GM18526 (cell line): Measurements from ENCODE around the gene DDX39B.

Experiments used
- POLR2A ChIP-seq: IDR thresholded peaks from 3 replicates; pipeline ENCODE4 v1.6.1; 2011; ENCODE audit not compliant: insufficient read length; ENCODE audit errors: extremely low read depth

The DDX39B gene

DNA sequence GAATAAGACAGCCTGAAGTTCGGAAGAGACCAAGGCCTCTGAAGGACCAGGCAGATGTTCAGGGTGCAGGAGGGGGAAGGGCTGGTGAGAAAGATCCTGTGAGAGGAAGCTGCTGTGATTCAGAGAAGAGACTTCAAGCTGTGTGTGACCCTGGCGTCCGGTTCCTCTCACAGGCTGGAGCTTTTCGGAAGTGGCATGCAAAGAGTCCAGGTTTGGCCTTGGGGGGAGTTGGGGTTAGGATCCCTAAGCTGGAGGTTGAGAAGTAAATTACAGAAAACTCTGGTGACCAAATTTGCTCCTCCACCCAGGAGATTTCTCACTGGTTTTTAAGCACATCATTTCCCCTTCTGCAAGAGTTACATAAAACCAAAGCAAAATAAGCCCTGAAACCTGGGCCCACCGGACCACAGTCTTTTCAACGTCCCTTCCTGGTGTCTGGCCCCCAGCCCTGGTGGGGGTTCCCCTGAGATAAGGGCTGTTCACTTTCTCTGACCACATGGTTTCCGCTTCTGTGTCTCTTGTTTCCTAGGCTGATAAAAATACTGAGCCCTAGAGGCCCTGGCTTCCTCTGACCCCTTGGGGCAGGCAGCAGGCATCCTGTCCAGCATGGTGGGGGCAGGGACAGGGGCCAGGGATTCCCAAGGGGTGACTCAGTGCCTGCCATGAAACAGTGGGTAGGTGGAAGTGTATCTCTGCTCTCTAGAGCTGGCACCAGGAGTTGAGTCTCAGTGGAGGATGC lies 18.3 kb upstream of the DDX39B start:
- TF ChIP-seq POLR2A: peak; percentile 1

DNA sequence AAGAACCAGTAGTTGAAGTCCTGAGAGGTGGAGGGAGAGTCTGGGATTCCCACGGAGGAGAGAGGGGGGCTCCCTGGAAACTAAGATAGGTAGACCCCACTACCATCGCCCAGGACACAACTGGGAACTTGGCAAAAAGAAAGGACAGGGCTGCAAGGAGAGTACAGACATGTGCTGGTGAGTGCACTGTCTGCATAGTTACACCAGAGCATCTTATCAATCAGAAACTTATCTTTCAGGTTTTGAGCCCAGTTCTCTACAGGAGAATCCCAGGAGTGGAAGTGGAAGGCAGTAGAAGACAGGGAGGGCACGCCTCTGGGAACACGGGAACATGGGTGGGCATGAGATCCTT lies 17.8 kb upstream of the DDX39B start:
- TF ChIP-seq POLR2A: peak; percentile 4

DNA sequence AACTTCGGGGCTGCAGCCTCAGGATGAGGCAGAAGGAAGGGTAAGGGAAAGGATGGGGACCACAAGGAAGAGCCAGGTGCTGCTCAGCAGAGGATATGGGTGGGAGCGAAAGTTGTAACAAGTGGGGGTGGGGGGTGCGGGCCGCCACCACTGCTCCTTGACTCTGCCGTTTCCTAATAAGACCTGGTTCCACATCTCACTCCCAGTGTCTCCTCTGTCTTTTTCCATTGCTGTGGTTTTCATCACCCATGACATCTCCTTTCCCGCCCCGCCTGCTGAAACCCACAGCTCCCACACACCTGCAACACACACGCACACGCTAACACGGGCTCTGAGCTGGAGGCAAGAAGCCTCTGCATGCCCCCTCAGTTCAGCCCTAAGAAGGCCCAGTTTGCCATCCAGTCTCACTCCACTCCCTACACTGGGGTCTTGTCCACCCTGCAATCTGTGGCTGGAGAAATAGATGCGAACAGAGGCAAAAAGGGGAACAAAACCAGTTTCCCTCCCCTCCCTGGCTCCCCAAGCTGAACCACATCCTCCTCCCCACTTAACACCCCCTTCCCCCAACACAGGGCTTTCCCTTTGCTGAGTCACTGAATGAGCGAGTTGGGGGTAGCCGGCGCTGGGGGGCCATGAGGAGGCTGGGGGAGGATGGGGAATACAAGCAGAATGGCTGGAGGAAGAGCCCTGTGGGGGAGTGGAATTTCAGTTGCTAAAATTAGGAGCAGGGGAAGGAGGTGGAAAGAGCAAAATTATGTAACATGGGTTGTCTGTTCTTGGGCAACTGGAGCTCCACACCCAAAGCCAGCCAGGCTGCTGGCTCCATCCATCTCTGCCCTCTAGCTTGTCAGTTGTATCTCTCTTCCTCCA lies 17.1 kb upstream of the DDX39B start:
- TF ChIP-seq POLR2A: peak; percentile 37

DNA sequence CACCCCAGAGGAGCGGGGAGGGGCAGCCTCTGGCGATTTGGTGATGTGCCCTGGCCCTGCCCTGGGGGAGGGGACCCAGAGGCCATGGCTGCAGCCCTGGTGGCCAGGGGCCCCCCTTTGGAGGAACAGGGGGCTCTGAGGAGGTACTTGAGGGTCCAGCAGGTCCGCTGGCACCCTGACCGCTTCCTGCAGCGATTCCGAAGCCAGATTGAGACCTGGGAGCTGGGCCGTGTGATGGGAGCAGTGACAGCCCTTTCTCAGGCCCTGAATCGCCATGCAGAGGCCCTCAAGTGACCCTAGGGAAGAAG lies 16.5 kb upstream of the DDX39B start:
- no peak for TF ChIP-seq POLR2A

DNA sequence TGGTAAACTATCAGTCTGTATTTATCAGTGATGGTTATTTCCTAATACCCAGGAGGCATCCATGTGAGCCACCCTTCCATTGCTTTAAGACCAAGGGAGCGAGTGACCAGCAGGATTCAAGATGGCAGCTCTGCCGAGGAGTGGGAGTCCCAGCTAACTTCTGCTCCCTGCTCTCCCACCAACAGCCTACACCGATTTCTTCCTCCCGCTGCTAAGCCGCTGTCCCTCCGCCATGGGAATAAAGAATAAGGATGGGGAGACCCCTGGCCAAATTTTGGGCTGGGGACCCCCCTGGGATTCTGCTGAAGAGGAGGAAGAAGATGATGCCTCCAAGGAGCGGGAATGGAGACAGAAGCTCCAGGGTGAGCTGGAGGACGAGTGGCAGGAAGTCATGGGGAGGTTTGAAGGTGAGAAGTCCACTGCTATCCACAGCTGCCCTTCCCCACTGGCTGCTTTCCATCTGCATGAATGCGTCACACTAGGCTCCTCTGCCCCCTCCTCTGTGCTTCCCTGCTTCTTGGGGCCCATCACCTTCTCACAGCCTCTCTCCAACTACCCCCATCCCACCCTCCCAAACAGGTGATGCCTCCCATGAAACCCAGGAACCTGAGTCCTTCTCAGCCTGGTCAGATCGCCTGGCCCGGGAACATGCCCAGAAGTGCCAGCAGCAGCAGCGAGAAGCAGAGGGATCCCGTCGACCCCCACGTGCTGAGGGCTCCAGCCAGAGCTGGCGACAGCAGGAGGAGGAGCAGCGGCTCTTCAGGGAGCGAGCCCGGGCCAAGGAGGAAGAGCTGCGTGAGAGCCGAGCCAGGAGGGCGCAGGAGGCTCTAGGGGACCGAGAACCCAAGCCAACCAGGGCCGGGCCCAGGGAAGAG lies 15.9 kb upstream of the DDX39B start:
- TF ChIP-seq POLR2A: no peak

DNA sequence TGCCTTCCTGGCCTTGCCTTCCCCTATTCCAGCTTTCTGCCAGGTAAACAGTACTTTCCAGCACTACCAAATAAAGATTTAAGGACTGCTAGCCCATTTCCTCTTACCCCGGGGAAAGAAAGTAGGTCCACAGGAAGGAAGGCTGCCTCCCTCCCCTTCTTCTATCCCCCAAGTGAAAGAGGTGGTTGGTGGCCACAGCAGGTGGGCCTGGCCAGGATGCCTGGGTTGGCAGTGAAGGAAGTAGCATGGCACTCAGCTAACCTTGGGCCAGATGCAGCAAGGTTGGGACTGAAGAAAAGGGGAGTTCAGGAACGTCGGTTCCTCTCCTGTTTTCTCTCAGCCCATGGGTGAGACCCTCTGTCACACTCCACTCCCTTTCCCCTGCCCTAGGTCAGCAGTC lies 14.5 kb upstream of the DDX39B start:
- no peak for TF ChIP-seq POLR2A

DNA sequence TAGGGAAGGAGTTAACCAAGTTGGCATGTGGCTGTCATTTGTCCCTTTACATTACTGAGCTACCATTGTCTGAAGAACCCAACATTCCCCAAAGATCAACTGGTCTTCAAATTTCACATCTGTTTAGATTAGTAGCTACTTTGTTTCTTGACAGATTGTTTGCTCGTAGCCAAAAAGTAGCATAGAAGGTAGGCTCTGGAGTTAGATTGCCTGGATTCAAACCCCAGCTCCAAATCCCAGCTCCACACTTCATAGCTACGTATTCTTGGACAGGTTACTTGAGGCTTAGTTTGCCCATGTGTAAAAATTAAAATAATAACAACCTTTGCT lies 6.7 kb upstream of the DDX39B start:
- no peak for TF ChIP-seq POLR2A

DNA sequence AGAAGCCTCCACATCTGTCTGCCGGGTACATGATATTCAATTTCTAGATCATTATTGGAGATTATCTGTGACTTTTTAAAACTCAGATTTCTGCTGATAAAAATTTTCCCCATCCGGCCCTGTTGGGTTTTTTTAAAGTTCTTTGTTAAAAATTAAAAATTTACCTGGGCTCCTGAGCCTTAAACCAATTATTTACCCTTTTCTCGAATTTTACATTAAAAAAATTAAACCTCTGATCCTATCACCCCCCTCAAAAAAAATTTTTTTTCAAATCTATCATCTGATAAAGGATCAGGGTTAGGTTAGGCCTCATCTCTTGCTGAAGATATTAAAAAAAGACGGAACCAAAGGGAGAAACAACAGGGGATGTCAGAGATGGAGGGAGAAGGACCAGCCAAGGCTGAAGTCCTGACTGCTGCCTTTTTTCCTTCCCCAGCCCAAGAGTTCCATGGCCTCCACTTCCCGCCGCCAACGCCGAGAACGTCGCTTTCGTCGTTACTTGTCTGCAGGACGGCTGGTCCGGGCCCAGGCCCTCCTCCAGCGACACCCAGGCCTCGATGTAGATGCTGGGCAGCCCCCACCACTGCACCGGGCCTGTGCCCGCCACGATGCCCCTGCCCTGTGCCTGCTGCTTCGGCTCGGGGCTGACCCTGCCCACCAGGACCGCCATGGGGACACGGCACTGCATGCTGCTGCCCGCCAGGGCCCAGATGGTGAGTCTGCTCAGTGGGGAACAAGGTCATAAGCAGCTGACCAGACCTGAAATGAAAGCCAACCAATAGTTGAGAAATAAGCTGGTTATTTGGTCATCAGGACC lies 6.1 kb upstream of the DDX39B start:
- TF ChIP-seq POLR2A: no peak

DNA sequence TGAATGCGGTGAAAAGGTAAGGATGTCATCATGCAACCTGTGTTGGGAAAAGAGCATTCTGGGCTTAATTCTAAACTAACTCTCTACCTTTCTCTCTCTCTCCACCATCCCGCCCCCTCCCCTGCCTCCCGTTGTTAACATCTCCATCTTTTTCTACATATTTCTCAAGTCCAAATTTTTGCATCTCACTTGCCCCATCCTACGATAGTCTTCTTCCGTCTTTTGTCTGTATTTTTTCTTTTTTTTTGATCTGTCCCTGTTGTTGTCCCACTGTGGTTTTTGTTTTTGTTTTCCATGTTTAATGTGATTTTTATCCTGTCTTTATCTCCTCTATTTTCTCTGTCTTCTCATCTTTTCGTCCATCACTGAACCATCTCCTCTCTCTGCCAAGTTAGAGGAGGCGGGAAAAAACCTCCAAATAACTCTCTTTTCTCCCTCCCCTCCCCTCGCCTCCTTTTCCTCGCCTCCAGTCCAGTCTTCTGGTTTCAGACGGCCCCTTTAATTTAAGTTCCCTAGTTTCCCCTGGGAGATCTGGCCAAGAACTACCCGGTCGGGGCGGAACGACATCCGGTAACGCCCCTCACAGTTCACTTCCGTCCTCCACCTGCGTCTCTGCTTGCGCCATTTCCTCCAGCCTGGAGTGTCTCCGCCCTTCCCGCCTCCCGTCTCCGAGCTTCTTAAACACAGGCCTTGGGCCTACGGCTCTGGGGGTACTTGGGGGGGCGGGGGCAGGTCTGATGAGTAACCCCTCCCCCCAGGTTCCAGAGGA lies 5.3 kb upstream of the DDX39B start, which contains the start of gene NFKBIL1:
Gene NFKBIL1, plus strand, starts transcription at position 651 of the 769 bp plus-strand sequence. Its CDS starts 87 bp downstream, at position 738.
- peak; percentile 49 for TF ChIP-seq POLR2A

DNA sequence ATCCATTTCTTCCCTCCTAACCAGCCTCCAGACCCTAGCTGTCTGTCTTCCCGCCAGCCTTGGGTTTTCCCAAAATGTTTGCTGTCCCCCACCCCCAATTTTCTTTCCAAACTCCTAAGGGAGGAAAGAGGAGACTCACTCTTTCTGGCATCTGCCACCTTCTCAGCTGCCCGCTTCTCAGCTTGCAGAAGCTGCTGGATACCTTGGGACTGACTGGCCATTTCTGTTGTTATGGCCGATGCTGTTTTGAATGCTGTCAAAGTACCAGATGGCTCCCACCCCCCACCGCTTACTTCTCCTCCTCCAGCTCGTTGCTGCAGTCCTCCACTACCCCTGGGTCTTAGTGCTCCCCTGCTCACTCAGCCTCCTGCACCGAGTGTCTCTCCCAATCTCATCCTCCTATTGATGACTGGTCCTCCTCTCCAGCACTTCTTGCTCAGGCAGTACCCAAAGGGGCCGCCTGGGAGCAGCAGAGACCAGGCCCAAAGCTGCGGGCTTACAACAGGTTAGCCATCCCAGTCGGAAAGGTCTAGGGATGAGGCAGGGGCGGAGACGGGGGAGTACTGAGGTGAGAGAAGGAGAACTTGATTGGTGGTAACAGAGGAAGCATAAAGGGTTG lies 4.6 kb upstream of the DDX39B start, which contains the start of gene ATP6V1G2:
Gene ATP6V1G2, minus strand, starts transcription at position 270 of the 619 bp plus-strand sequence. Its CDS starts 49 bp downstream, at position 221.
- TF ChIP-seq POLR2A: no peak

DNA sequence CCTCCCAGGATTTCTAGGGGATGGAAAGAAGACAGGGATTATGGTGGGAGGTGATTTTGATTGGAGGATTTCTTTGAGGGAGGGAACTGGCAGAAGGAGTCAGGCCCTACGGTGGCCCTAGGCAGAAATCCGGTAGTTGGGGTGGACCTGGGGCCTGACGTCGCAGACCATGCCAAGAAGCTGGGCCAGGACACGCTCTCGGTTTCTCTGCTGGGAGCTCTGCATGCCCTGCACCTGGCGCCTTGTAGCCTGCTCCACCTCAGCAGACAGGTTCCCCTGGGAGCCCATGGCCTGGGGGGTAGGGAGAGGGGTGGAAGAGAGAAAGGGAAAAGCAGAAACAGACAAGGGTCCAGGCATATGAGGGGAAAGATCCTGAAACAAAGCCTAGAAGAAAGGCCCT lies 3.5 kb upstream of the DDX39B start:
- no peak for TF ChIP-seq POLR2A

DNA sequence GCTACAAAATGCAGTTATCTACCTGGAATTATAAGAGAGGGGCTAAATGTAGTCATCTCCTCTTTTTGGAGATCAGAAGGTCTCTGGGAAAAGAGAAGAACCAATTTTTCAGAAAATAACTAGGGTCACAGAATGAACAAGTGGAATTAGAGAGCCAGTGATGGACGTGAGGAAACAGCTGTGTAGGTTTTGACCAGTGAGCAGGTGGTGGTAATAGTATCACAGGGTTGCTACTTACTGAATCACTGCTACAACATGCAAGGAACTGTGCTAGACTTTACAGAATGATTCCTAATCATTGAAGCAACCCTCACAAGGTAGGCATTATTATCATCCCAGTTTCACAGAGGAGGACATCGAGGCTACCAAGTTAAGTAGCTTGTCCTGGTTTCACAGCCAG lies 2.9 kb upstream of the DDX39B start:
- TF ChIP-seq POLR2A: no peak

DNA sequence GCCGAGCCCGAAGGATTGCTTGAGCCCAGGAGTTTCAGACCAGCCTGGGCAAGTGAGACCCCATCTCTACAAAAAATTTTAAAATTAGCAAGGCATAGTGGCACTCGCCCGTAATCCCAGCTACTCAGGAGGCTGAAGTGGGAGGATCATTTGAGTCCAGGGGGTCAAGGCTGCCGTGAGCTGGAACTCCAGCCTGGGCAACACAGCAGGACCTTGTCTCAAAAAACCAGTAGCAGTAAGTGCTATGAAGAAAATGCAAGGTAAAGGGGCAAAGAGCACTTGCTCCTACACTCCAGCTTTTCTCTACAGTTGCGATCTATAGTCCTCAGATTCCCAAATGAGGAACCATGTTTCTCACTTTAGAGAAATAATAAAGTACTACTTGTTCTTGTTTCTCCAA lies 1.8 kb upstream of the DDX39B start:
- no peak for TF ChIP-seq POLR2A
